HL-60 (cell line): ENCODE data around the gene ZNF266.

ENCODE experiments used
- DNase-seq, 2 experiments: peaks; one replicate each; pipeline ENCODE4 v3.0.0-alpha.2; 2010 to 2020; ENCODE audit warnings: low read depth in 1 of 2, low spot score in 1 of 2
- H3K27ac ChIP-seq: fragments of 250-450 bp; sonication (Bioruptor Pico); replicated peaks from 2 replicates; pipeline ENCODE4 v1.5.1; 2020; ENCODE audit warnings: mild to moderate bottlenecking, moderate library complexity
- H3K27me3 ChIP-seq: fragments of 250-450 bp; sonication (Bioruptor Pico); 2 replicates; pipeline ENCODE4 v1.5.1; 2021; ENCODE audit warnings: mild to moderate bottlenecking, moderate library complexity; ENCODE audit not compliant: insufficient read depth, poor library complexity, severe bottlenecking
- H3K4me3 ChIP-seq: replicated peaks from 2 replicates; pipeline ENCODE4 v1.5.1; 2011; ENCODE audit warnings: mild to moderate bottlenecking, control low read depth, low read length; ENCODE audit not compliant: insufficient read depth
- CTCF ChIP-seq: IDR thresholded peaks from one replicate; pipeline ENCODE4 v1.5.1; 2011; ENCODE audit warnings: low read length, control low read depth, inconsistent platforms; ENCODE audit not compliant: insufficient read depth
- GABPA ChIP-seq: IDR thresholded peaks from 2 replicates; pipeline ENCODE4 v1.6.1; 2012; ENCODE audit warnings: low read depth
- POLR2AphosphoS5 ChIP-seq: IDR thresholded peaks from 2 replicates; pipeline ENCODE4 v1.6.1; 2012; ENCODE audit warnings: low read depth
- SPI1 ChIP-seq: IDR thresholded peaks from 2 replicates; pipeline ENCODE4 v1.6.1; 2012; ENCODE audit warnings: low read depth, mild to moderate bottlenecking, borderline replicate concordance
- TF ChIP-seq, protein P1 (sequence below): IDR thresholded peaks from 2 replicates; pipeline ENCODE4 v1.6.1; 2012; ENCODE audit warnings: low read depth; ENCODE audit not compliant: insufficient replicate concordance

The ZNF266 gene

DNA sequence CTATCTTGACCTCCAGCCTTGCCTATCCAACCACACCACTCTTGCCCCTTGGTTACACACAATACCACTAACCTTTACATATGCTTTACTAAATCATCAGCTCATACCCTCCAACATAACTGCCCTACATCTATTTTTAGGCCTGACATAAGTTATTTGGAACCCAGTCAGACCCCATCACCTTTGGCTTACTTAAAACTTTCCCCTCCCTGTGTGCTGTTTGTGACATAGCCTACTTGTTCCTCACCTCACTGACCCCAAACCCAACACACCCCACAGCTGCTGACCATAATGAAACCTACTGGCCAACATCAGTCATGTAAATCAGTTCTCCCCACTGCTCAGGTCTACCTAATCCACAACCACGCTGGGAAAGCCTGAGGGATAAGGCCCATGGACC is 4.9 kb downstream of the ZNF266 start:
- H3K4me3 ChIP-seq, result no peak overlapping the region
- H3K27ac ChIP-seq, result no peak overlapping the region
- no peaks in the 10 kb centered on the region for H3K27me3 ChIP-seq
- TF ChIP-seq CTCF (no peak), GABPA (no peak), POLR2AphosphoS5 (no peak), SPI1 (no peak)
- TF ChIP-seq, protein P1, sequence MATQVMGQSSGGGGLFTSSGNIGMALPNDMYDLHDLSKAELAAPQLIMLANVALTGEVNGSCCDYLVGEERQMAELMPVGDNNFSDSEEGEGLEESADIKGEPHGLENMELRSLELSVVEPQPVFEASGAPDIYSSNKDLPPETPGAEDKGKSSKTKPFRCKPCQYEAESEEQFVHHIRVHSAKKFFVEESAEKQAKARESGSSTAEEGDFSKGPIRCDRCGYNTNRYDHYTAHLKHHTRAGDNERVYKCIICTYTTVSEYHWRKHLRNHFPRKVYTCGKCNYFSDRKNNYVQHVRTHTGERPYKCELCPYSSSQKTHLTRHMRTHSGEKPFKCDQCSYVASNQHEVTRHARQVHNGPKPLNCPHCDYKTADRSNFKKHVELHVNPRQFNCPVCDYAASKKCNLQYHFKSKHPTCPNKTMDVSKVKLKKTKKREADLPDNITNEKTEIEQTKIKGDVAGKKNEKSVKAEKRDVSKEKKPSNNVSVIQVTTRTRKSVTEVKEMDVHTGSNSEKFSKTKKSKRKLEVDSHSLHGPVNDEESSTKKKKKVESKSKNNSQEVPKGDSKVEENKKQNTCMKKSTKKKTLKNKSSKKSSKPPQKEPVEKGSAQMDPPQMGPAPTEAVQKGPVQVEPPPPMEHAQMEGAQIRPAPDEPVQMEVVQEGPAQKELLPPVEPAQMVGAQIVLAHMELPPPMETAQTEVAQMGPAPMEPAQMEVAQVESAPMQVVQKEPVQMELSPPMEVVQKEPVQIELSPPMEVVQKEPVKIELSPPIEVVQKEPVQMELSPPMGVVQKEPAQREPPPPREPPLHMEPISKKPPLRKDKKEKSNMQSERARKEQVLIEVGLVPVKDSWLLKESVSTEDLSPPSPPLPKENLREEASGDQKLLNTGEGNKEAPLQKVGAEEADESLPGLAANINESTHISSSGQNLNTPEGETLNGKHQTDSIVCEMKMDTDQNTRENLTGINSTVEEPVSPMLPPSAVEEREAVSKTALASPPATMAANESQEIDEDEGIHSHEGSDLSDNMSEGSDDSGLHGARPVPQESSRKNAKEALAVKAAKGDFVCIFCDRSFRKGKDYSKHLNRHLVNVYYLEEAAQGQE, result no peak
- DNase-seq, result no peak

- no peak for DNase-seq
- H3K4me3 ChIP-seq, result no peak overlapping the region
- TF ChIP-seq, protein P1, result no peak
- no peak for TF ChIP-seq SPI1
- no peak for TF ChIP-seq CTCF
- TF ChIP-seq GABPA, result no peak
- no peak for TF ChIP-seq POLR2AphosphoS5
- no peaks in the 10 kb centered on the region for H3K27me3 ChIP-seq
- no peak overlapping the region for H3K27ac ChIP-seq
Observed at GRCh38 chr19:9427941-9428340, 7.4 kb downstream of the ZNF266 start.

DNA sequence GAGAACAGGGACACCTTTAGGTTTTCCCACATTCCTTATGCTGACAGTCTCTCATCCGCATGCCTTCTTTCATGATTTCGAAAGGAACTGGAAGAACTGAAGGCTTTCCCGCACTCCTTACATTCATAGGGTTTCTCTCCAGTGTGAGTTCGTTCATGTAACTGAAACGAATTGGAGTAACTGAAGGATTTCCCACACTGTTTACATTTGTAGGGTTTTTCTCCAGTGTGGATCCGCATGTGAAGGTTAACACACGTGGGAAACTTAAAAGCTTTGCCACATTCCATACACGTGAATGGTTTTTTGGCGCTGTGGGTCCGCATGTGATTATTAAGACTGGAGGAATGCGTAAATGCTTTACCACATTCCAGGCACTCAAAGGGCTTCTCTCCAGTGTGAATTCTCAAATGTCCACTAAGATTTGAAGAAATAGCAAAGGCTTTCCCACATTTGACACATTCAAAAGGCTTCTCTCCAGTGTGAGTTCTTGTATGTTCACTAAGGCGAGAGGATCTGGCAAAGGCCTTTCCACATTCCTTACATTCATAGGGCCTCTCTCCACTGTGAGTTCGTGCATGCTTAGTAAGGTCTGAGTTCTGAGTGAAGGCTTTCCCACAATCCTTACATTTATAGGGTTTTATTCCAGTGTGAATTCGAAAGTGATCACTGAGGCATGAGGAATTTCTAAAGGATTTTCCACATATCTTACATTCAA is 22.0 kb downstream of the ZNF266 start:
- TF ChIP-seq POLR2AphosphoS5 (no peak), SPI1 (no peak), GABPA (no peak), CTCF (no peak)
- TF ChIP-seq, protein P1, result no peak

More for the DNA sequence above, 22.0 kb downstream of the ZNF266 start:
- Histone ChIP-seq H3K4me3 (no peak overlapping the region), H3K27ac (no peak overlapping the region), H3K27me3 (no peaks in the 10 kb centered on the region)
- DNase-seq, result no peak
